ENCODE data around the gene MED14.

Gene MED14

GRCh38 chrX:40661489-40661888 is 73.9 kb downstream of the MED14 start:
- TF ChIP-seq ZNF8 (CRISPR knock-in tag; IDR thresholded peaks at IDR 0.05): no peak
- TF ChIP-seq SNAI2 (CRISPR knock-in tag; IDR thresholded peaks at IDR 0.05): no peak
- no peak for TF ChIP-seq PATZ1 (CRISPR knock-in tag; IDR thresholded peaks at IDR 0.05; ENCODE audit: borderline replicate concordance)
- TF ChIP-seq ZC3H10 (CRISPR knock-in tag; IDR thresholded peaks at IDR 0.05): no peak
- TF ChIP-seq ISL1 (CRISPR knock-in tag; IDR thresholded peaks at IDR 0.05): no peak
- no peak for TF ChIP-seq ESRRG (CRISPR knock-in tag; IDR thresholded peaks at IDR 0.05)
- TF ChIP-seq ZNF70 (CRISPR knock-in tag; IDR thresholded peaks at IDR 0.05): no peak
- no peak for TF ChIP-seq PPARA (CRISPR knock-in tag; IDR thresholded peaks at IDR 0.05; ENCODE audit: borderline replicate concordance)
- TF ChIP-seq CSRNP3 (CRISPR knock-in tag; IDR thresholded peaks at IDR 0.05): no peak
- TF ChIP-seq ZFP3 (CRISPR knock-in tag; IDR thresholded peaks at IDR 0.05): no peak
- TF ChIP-seq GLIS3 (CRISPR knock-in tag; IDR thresholded peaks at IDR 0.05): no peak
- TF ChIP-seq TSHZ2 (CRISPR knock-in tag; IDR thresholded peaks at IDR 0.05): no peak
- no peak for TF ChIP-seq CSDC2 (CRISPR knock-in tag; IDR thresholded peaks at IDR 0.05)
- TF ChIP-seq RARB (CRISPR knock-in tag; IDR thresholded peaks at IDR 0.05): no peak
- no peak for TF ChIP-seq CREB5 (CRISPR knock-in tag; IDR thresholded peaks at IDR 0.05; ENCODE audit: low read depth)
- no peak for ATAC-seq

GRCh38 chrX:40660381-40660780 is 75.0 kb downstream of the MED14 start:
- ATAC-seq: no peak
- no peak for TF ChIP-seq ZNF565 (CRISPR knock-in tag; conservative IDR thresholded peaks at IDR 0.05; ENCODE audit: low read depth)

GRCh38 chrX:40653535-40653934 is 81.8 kb downstream of the MED14 start:
- TF ChIP-seq RARB (CRISPR knock-in tag; IDR thresholded peaks at IDR 0.05): no peak
- no peak for TF ChIP-seq SNAI2 (CRISPR knock-in tag; IDR thresholded peaks at IDR 0.05)
- ATAC-seq: no peak

GRCh38 chrX:40652664-40653063 is 82.7 kb downstream of the MED14 start:
- TF ChIP-seq TCF4 (CRISPR knock-in tag; IDR thresholded peaks at IDR 0.05; ENCODE audit: borderline replicate concordance): no peak
- no peak for TF ChIP-seq ZNF565 (CRISPR knock-in tag; conservative IDR thresholded peaks at IDR 0.05; ENCODE audit: low read depth)
- TF ChIP-seq PPARA (CRISPR knock-in tag; IDR thresholded peaks at IDR 0.05; ENCODE audit: borderline replicate concordance): no peak
- no peak for TF ChIP-seq ZC3H10 (CRISPR knock-in tag; IDR thresholded peaks at IDR 0.05)
- TF ChIP-seq ARNTL (CRISPR knock-in tag; IDR thresholded peaks at IDR 0.05; ENCODE audit: borderline replicate concordance, low read depth): no peak
- TF ChIP-seq POU6F1 (CRISPR knock-in tag; IDR thresholded peaks at IDR 0.05; ENCODE audit: borderline replicate concordance, low read depth): no peak
- no peak for TF ChIP-seq ZFP3 (CRISPR knock-in tag; IDR thresholded peaks at IDR 0.05)
- no peak for TF ChIP-seq ESRRG (CRISPR knock-in tag; IDR thresholded peaks at IDR 0.05)
- TF ChIP-seq CSDC2 (CRISPR knock-in tag; IDR thresholded peaks at IDR 0.05): no peak
- no peak for TF ChIP-seq CSRNP3 (CRISPR knock-in tag; IDR thresholded peaks at IDR 0.05)
- TF ChIP-seq TSHZ2 (CRISPR knock-in tag; IDR thresholded peaks at IDR 0.05): no peak
- TF ChIP-seq OSR1 (CRISPR knock-in tag; IDR thresholded peaks at IDR 0.05): no peak
- no peak for TF ChIP-seq ISL1 (CRISPR knock-in tag; IDR thresholded peaks at IDR 0.05)
- TF ChIP-seq ZFP30 (CRISPR knock-in tag; IDR thresholded peaks at IDR 0.05): no peak

More at GRCh38 chrX:40652664-40653063, 82.7 kb downstream of the MED14 start:
- no peak for ATAC-seq
